ENCODE data around the gene SMIM3. TPM values are rescaled to one million over a fixed set of nuclear protein-coding genes. Genes with fewer than 3 reads are reported as not detected.
A peak's percentile ranks its signal among the peaks of the same experiment; 100 is the strongest.

SMIM3 gene
- total and polyA plus RNA-seq, 2 of the 8 experiments (the other 6 are each of a cell fraction or from before 2014, with no cell fraction given) = 10.4 to 15.7 TPM

DNA sequence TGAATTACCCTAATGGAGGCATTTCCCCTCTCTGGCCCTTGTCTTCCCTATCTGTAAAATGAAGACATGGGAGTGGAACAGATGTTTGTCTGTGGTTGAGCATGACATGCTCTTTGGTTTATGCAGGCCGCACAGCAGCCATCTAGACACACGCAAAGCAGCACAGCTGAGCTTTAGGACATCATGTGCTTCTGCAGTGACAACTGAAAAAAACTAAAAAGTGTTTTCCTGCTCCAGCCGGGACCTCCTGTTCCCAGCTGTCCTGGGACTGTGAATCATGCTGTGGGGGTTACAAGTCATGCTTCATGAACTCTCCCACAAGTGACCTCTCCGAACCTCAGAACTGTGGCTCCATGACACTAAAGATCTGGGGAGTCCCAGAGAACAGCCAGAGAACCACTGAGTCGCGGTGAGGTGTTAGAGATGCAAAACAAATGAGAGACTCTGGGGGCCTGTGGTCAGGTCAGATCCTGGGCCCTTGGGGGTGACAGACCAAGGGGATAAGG, 1.7 kb downstream of the SMIM3 start:
- H4K5ac ChIP-seq (ENCODE audit: insufficient read length, low read depth, low read length) = no peak overlapping the region
- H4K8ac ChIP-seq (ENCODE audit: extremely low read depth, insufficient read depth, low read length) = no peak overlapping the region
- 0 out of 8 replicates have a peak, but pooled peaks cover 0 to 3% (median 0%) of the 10 kb centered on the region in 4 experiments for H3K36me3 ChIP-seq (ENCODE audit: control insufficient read depth in 2 of 4, insufficient read depth in 4 of 4, low read length in 3 of 4)
- peaks cover 7% of the 10 kb centered on the region; the same call in 1 of the 2 replicates for H3K23me2 ChIP-seq (ENCODE audit: low read depth, low read length)
- 0 out of 2 replicates have a peak overlapping the region, but pooled peaks have one; percentile 1 for H2BK12ac ChIP-seq (ENCODE audit: low read depth, low read length)
- no peak overlapping the region for H3K9ac ChIP-seq (replicated peaks in 1 of 4; ENCODE audit: extremely low read depth in 1 of 4, low read depth in 3 of 4, low read length in 3 of 4)
- no peak overlapping the region for H4K91ac ChIP-seq (replicated peaks; ENCODE audit: insufficient read length, low read length)
- no peak overlapping the region for H2AK5ac ChIP-seq (ENCODE audit: low read depth, low read length)
- no peak overlapping the region for H2AFZ ChIP-seq (ENCODE audit: low read length)
- H3K23ac ChIP-seq (ENCODE audit: insufficient read length) = no peak overlapping the region
- no peaks in the 10 kb centered on the region for H3K79me1 ChIP-seq (ENCODE audit: low read depth, low read length)
- no peak overlapping the region for H3K18ac ChIP-seq (ENCODE audit: extremely low read depth, low read length)
- no peaks in the 10 kb centered on the region for H3K79me2 ChIP-seq (ENCODE audit: control insufficient read depth in 1 of 2, insufficient read depth in 2 of 2, low read length in 2 of 2)
- no peak overlapping the region for H2BK20ac ChIP-seq (ENCODE audit: low read length)
- H3K4me1 ChIP-seq (replicated peaks in 1 of 4; ENCODE audit: control insufficient read depth in 3 of 4, insufficient read depth in 4 of 4, low read length in 3 of 4) = peaks cover 6 to 19% (median 10%) of the 10 kb centered on the region in 4 experiments; a peak in 5 of 7 replicates
- H3K56ac ChIP-seq (replicated peaks; ENCODE audit: insufficient read length, low read depth, low read length) = no peak overlapping the region
- no peaks in the 10 kb centered on the region; a peak in 1 of 4 replicates for H3K9me3 ChIP-seq (ENCODE audit: insufficient read depth in 2 of 2, low read depth in 1 of 2, low read length in 1 of 2)
- H3K14ac ChIP-seq (ENCODE audit: insufficient read length) = no peak overlapping the region
- no peak overlapping the region for H3K4ac ChIP-seq (replicated peaks; ENCODE audit: insufficient read length, low read depth, low read length)
- H3K4me3 ChIP-seq (ENCODE audit: extremely low read depth in 1 of 4, insufficient read depth in 2 of 4, low read depth in 3 of 4, low read length in 4 of 4) = peak overlapping the region in 1 of 4 experiments; percentile 80; a peak in 1 of 8 replicates
- no peak overlapping the region for H3K27ac ChIP-seq (ENCODE audit: low read depth, low read length)
- WGBS, 2 experiments (ENCODE audit: extremely low coverage in 1 of 2, insufficient coverage in 1 of 2, insufficient read length in 1 of 2, insufficient replicate concordance in 2 of 2, low coverage in 1 of 2, low lambda C conversion rate in 2 of 2, missing lambda C conversion rate in 1 of 2) = 91% methylated on average over 6 of the region's 6 CpGs; no CpG with 5 or more reads in 1 of the 2 experiments
- POLR2A ChIA-PET (ENCODE audit: partially characterized antibody) = interaction anchor here (1.5 to 2.1 kb wide), 3 partner anchors 10 to 331 kb away, joined by 7 to 10 read pairs (median 7); partner anchors contain the start of genes DCTN4 and RPS14
- CTCF ChIA-PET (ENCODE audit: partially characterized antibody) = interaction anchor here (0.6 to 6.5 kb wide), 8 partner anchors 21 to 265 kb away, joined by 3 to 40 read pairs (median 8); partner anchors contain the start of genes DCTN4 and IRGM
- H3K27me3 ChIP-seq (replicated peaks in 1 of 4; ENCODE audit: control insufficient read depth in 3 of 4, extremely low read depth in 1 of 4, insufficient read depth in 3 of 4, low read length in 3 of 4) = peaks cover 0 to 8% (median 0%) of the 10 kb centered on the region in 4 experiments; a peak in 3 of 7 replicates
- FAIRE-seq (no peak), DNase-seq (ENCODE audit: low read depth in 1 of 2, low spot score in 2 of 2) (no peak)
- peak overlapping the region; percentile 68 to 92; a peak in 2 of 4 replicates for H3K4me2 ChIP-seq (ENCODE audit: insufficient read depth in 1 of 2, low read depth in 2 of 2, low read length in 2 of 2)
- H2BK5ac ChIP-seq (ENCODE audit: low read depth, low read length) = no peak overlapping the region
- no peaks in the 10 kb centered on the region for H4K20me1 ChIP-seq (replicated peaks in 1 of 2; ENCODE audit: control insufficient read depth in 1 of 2, insufficient read depth in 2 of 2, low read length in 2 of 2)
- no peak overlapping the region for H2BK120ac ChIP-seq (replicated peaks; ENCODE audit: low read depth, low read length)
- H2BK15ac ChIP-seq (ENCODE audit: low read length) = no peak overlapping the region
- TF ChIP-seq NRF1 (IDR thresholded peaks at IDR 0.05; ENCODE audit: low read depth, low read length) (no peak), EP300 (IDR thresholded peaks at IDR 0.05; ENCODE audit: borderline replicate concordance in 1 of 2, low read depth in 2 of 2, low read length in 2 of 2) (no peak), CBX8 (IDR thresholded peaks at IDR 0.05; ENCODE audit: borderline replicate concordance, low read depth, low read length) (no peak), RAD21 (IDR thresholded peaks at IDR 0.05 in 1 of 2, conservative IDR thresholded peaks at IDR 0.05 in 1 of 2; ENCODE audit: low read depth in 2 of 2, low read length in 2 of 2) (no peak), BACH1 (IDR thresholded peaks at IDR 0.05; ENCODE audit: low read length) (no peak), RNF2 (IDR thresholded peaks at IDR 0.05; ENCODE audit: borderline replicate concordance, low read depth, low read length, missing control alignments, poor library complexity, severe bottlenecking) (no peak), SIN3A (conservative IDR thresholded peaks at IDR 0.05 in 1 of 2, IDR thresholded peaks at IDR 0.05 in 1 of 2; ENCODE audit: low read depth in 1 of 2, low read length in 2 of 2) (no peak)
- TF ChIP-seq, protein P1, sequence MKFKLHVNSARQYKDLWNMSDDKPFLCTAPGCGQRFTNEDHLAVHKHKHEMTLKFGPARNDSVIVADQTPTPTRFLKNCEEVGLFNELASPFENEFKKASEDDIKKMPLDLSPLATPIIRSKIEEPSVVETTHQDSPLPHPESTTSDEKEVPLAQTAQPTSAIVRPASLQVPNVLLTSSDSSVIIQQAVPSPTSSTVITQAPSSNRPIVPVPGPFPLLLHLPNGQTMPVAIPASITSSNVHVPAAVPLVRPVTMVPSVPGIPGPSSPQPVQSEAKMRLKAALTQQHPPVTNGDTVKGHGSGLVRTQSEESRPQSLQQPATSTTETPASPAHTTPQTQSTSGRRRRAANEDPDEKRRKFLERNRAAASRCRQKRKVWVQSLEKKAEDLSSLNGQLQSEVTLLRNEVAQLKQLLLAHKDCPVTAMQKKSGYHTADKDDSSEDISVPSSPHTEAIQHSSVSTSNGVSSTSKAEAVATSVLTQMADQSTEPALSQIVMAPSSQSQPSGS (IDR thresholded peaks at IDR 0.05; ENCODE audit: low read length) = no peak
